GM19351 (cell line): Measurements from ENCODE around the gene SERTM2.
A peak's percentile ranks its signal among the peaks of the same experiment; 100 is the strongest.
"Not testable (repeated sequence)": the region's sequence is repeated elsewhere in the genome, so short reads cannot be mapped to it uniquely, and the experiment has no call there.

ENCODE experiments used
- ATAC-seq: cut with Tn5 transposase; IDR thresholded peaks from one replicate; pipeline ENCODE4 v1.9.1; 2021; ENCODE audit warnings: mild to moderate bottlenecking, moderate library complexity; ENCODE audit not compliant: unreplicated experiment

Gene SERTM2

GRCh38 chrX:111511477-111511876 lies at the start of gene SERTM2:
Gene SERTM2 (plus strand): TSS chrX:111511645. CDS start chrX:111518858, 7,213 bp downstream.
- peak; percentile 95 for ATAC-seq

- no peak for ATAC-seq
Observed at GRCh38 chrX:111465669-111466068, 45.8 kb upstream of the SERTM2 start.

GRCh38 chrX:111467896-111468295 lies 43.5 kb upstream of the SERTM2 start:
- no peak for ATAC-seq

- no peak for ATAC-seq
Observed at GRCh38 chrX:111470681-111471403, 40.6 kb upstream of the SERTM2 start.

GRCh38 chrX:111481896-111482295 lies 29.5 kb upstream of the SERTM2 start:
- ATAC-seq: no peak

GRCh38 chrX:111483135-111483534 lies 28.3 kb upstream of the SERTM2 start:
- ATAC-seq: no peak

- no peak for ATAC-seq
Observed at GRCh38 chrX:111483881-111484280, 27.6 kb upstream of the SERTM2 start.

GRCh38 chrX:111490688-111491087 lies 20.8 kb upstream of the SERTM2 start:
- no peak for ATAC-seq

GRCh38 chrX:111492085-111492484 lies 19.4 kb upstream of the SERTM2 start:
- ATAC-seq: no peak

GRCh38 chrX:111498538-111499103 lies 12.8 kb upstream of the SERTM2 start:
- ATAC-seq: no peak

- ATAC-seq: no peak
Observed at GRCh38 chrX:111503485-111503993, 7.9 kb upstream of the SERTM2 start.

GRCh38 chrX:111504941-111505340 lies 6.5 kb upstream of the SERTM2 start:
- ATAC-seq: no peak

GRCh38 chrX:111505783-111506182 lies 5.7 kb upstream of the SERTM2 start:
- no peak for ATAC-seq

GRCh38 chrX:111506826-111507225 lies 4.6 kb upstream of the SERTM2 start:
- no peak for ATAC-seq

- no peak for ATAC-seq
Observed at GRCh38 chrX:111507933-111508332, 3.5 kb upstream of the SERTM2 start.

- no peak for ATAC-seq
Observed at GRCh38 chrX:111515298-111515697, 3.9 kb downstream of the SERTM2 start.

GRCh38 chrX:111518667-111519066 lies 7.2 kb downstream of the SERTM2 start:
- ATAC-seq: no peak

- ATAC-seq: no peak
Observed at GRCh38 chrX:111519215-111519614, 7.8 kb downstream of the SERTM2 start.

- ATAC-seq: no peak
Observed at GRCh38 chrX:111520506-111520905, 9.1 kb downstream of the SERTM2 start.

GRCh38 chrX:111521169-111521568 lies 9.7 kb downstream of the SERTM2 start:
- no peak for ATAC-seq

GRCh38 chrX:111543212-111543741 lies 31.8 kb downstream of the SERTM2 start:
- no peak for ATAC-seq

GRCh38 chrX:111549235-111549634 lies 37.8 kb downstream of the SERTM2 start:
- ATAC-seq: not testable (repeated sequence)
